IMR-90 (cell line): ENCODE measurements around the gene MAN2A2. TPM values are rescaled to one million over a fixed set of nuclear protein-coding genes. Genes with fewer than 3 reads are reported as not detected.

ENCODE experiments used
- ATAC-seq: fragments of 200-7000 bp; cut with Tn5 transposase; 2 replicates; pipeline ENCODE4 v1.9.1; 2020; ENCODE audit warnings: low read depth, mild to moderate bottlenecking, moderate library complexity
- BruUV-seq: library from RNA; stranded (reverse); fragments of 400-500 nt; replicated peaks from 2 replicates; lab custom pipeline; 2021; lab: Mats Ljungman, UMichigan
- CTCF ChIA-PET: fragments of 300-600 bp; formaldehyde crosslinking; extraction: SDS; loops from one replicate; lab custom pipeline; 2021; ENCODE audit warnings: antibody characterized with exemption; lab: Yijun Ruan, JAX
- POLR2A ChIA-PET: fragments of 300-600 bp; sonication (Branson Sonifier 250); formaldehyde crosslinking; loops from one replicate; lab custom pipeline; 2022; ENCODE audit warnings: antibody characterized with exemption; ENCODE audit not compliant: unreplicated experiment; lab: Charles Lee
- DNase-seq: peaks from one replicate; pipeline ENCODE4 v3.0.0; 2013
- H2AFZ ChIP-seq: replicated peaks from 2 replicates; pipeline ENCODE3; 2013; ENCODE audit warnings: low read length, mild to moderate bottlenecking; ENCODE audit not compliant: poor library complexity
- H2AK5ac ChIP-seq: 2 replicates; pipeline ENCODE4 v1.6.1; 2013; ENCODE audit warnings: low read depth, low read length, inconsistent platforms
- H2AK9ac ChIP-seq: replicated peaks from 2 replicates; pipeline ENCODE3; 2013; ENCODE audit warnings: mild to moderate bottlenecking, low read depth, low read length, moderate library complexity; ENCODE audit not compliant: poor library complexity
- H2BK120ac ChIP-seq: 2 replicates; pipeline ENCODE4 v1.6.1; 2013; ENCODE audit warnings: low read depth, low read length, inconsistent platforms
- H2BK15ac ChIP-seq: 3 replicates; pipeline ENCODE4 v1.6.1; 2013; ENCODE audit warnings: low read depth, low read length, inconsistent platforms
- H2BK20ac ChIP-seq: 2 replicates; pipeline ENCODE4 v1.6.1; 2013; ENCODE audit warnings: low read depth, mild to moderate bottlenecking, inconsistent platforms, low read length, moderate library complexity
- H2BK5ac ChIP-seq: 2 replicates; pipeline ENCODE4 v1.6.1; 2013; ENCODE audit warnings: mild to moderate bottlenecking, low read depth, low read length, inconsistent platforms; ENCODE audit not compliant: poor library complexity, severe bottlenecking
- H3K14ac ChIP-seq: replicated peaks from 2 replicates; pipeline ENCODE4 v1.6.1; 2013; ENCODE audit warnings: low read depth, low read length, inconsistent platforms
- H3K18ac ChIP-seq: 2 replicates; pipeline ENCODE4 v1.6.1; 2013; ENCODE audit warnings: low read depth, low read length, control low read depth
- H3K23ac ChIP-seq: 2 replicates; pipeline ENCODE4 v1.6.1; 2013; ENCODE audit warnings: low read depth, low read length, inconsistent platforms
- H3K27ac ChIP-seq: 2 replicates; pipeline ENCODE4 v1.5.1; 2013; ENCODE audit warnings: mild to moderate bottlenecking, control low read depth, low read length; ENCODE audit not compliant: insufficient read depth
- H3K27me3 ChIP-seq: 2 replicates; pipeline ENCODE4 v1.6.1; 2013; ENCODE audit warnings: low read length; ENCODE audit not compliant: control insufficient read depth, insufficient read depth
- H3K36me3 ChIP-seq: 2 replicates; pipeline ENCODE4 v1.6.1; 2013; ENCODE audit warnings: low read length, mixed read lengths; ENCODE audit not compliant: control insufficient read depth, insufficient read depth
- H3K4ac ChIP-seq: 2 replicates; pipeline ENCODE4 v1.6.1; 2013; ENCODE audit warnings: low read depth, low read length, inconsistent platforms
- H3K4me1 ChIP-seq: 2 replicates; pipeline ENCODE4 v1.6.1; 2013; ENCODE audit warnings: low read length, mixed read lengths; ENCODE audit not compliant: control insufficient read depth, insufficient read depth
- H3K4me2 ChIP-seq: 2 replicates; pipeline ENCODE4 v1.6.1; 2013; ENCODE audit warnings: low read depth, mild to moderate bottlenecking, control low read depth, low read length, moderate library complexity
- H3K4me3 ChIP-seq: 2 replicates; pipeline ENCODE4 v1.5.1; 2013; ENCODE audit warnings: low read depth, mild to moderate bottlenecking, control low read depth, low read length, moderate library complexity; ENCODE audit not compliant: insufficient read depth
- H3K56ac ChIP-seq: 2 replicates; pipeline ENCODE4 v1.6.1; 2013; ENCODE audit warnings: low read length, inconsistent platforms; ENCODE audit not compliant: insufficient read depth; ENCODE audit errors: extremely low read depth
- H3K79me1 ChIP-seq, 2 experiments: 2 replicates each; pipeline ENCODE4 v1.6.1; 2013; ENCODE audit warnings: low read length in 2 of 2, inconsistent platforms in 1 of 2, low read depth in 1 of 2
- H3K9ac ChIP-seq: 2 replicates; pipeline ENCODE4 v1.6.1; 2013; ENCODE audit warnings: low read depth, low read length, control low read depth
- H3K9me1 ChIP-seq: 2 replicates; pipeline ENCODE4 v1.6.1; 2013; ENCODE audit warnings: low read length, inconsistent platforms; ENCODE audit not compliant: insufficient read depth
- H3K9me3 ChIP-seq: 2 replicates; pipeline ENCODE4 v1.6.1; 2013; ENCODE audit warnings: low read length; ENCODE audit not compliant: control insufficient read depth, insufficient read depth
- H4K20me1 ChIP-seq: 2 replicates; pipeline ENCODE4 v1.6.1; 2013; ENCODE audit warnings: low read length, inconsistent platforms; ENCODE audit not compliant: insufficient read depth
- H4K5ac ChIP-seq: 2 replicates; pipeline ENCODE4 v1.6.1; 2013; ENCODE audit warnings: mild to moderate bottlenecking, low read depth, low read length, control low read depth
- H4K8ac ChIP-seq, 2 experiments: 2 replicates each; pipeline ENCODE4 v1.6.1; 2013; ENCODE audit warnings: low read depth in 2 of 2, low read length in 2 of 2, control low read depth in 1 of 2, inconsistent platforms in 1 of 2
- H4K91ac ChIP-seq: 2 replicates; pipeline ENCODE4 v1.6.1; 2013; ENCODE audit warnings: low read depth, low read length, inconsistent platforms; ENCODE audit not compliant: insufficient read depth
- CHD1 ChIP-seq: IDR thresholded peaks from 2 replicates; pipeline ENCODE4 v1.6.1; 2012; ENCODE audit warnings: low read depth, low read length, improper control_type of control experiment
- FOS ChIP-seq: fragments of 150-350 bp; IDR thresholded peaks from 2 replicates; pipeline ENCODE4 v1.6.1; 2016; ENCODE audit warnings: low read depth, low read length
- POLR2A ChIP-seq: IDR thresholded peaks from 2 replicates; pipeline ENCODE4 v1.6.1; 2012; ENCODE audit warnings: mild to moderate bottlenecking, low read depth, low read length
- USF2 ChIP-seq: fragments of 150-350 bp; IDR thresholded peaks from 2 replicates; pipeline ENCODE4 v1.6.1; 2017; ENCODE audit warnings: mild to moderate bottlenecking, antibody characterized with exemption, low read length, low read depth
- WGBS, 2 experiments: methylation state at CpG; one replicate each; pipeline versions ENCODE4 v1.1.5 to v1.1.7; 2013; ENCODE audit warnings: missing lambda C conversion rate in 2 of 2; ENCODE audit not compliant: insufficient read length in 1 of 2; ENCODE audit errors: extremely low coverage in 2 of 2; 5-methylcytosine and 5-hydroxymethylcytosine counted together
- dilution Hi-C: fragments of 300-500 bp; cut with HindIII; formaldehyde crosslinking; loops from one replicate; pipeline ENCODE4 v1.14.3; 2018; ENCODE audit warnings: low sequenced_read_pairs; ENCODE audit not compliant: unreplicated experiment
- in situ Hi-C: fragments of 300-500 bp; cut with MboI; formaldehyde crosslinking; loops from 3 replicates; pipeline ENCODE4 v1.14.3; 2019; ENCODE audit warnings: low sequenced_read_pairs, inconsistent platforms, mixed read lengths
- intact Hi-C: fragments of 100-400 bp; cut with micrococcal nuclease; formaldehyde crosslinking; loops from 2 replicates; pipeline ENCODE4 v1.10.0; 2022
- polyA plus RNA-seq, 3 experiments: library from polyadenylated mRNA; depleted of rRNA; stranded (reverse); fragments of >200 nt; gene quantifications; 2 replicates each; pipeline ENCODE4 v1.2.3, GENCODE V29; 2012; ENCODE audit warnings: low replicate concordance in 1 of 3
- total RNA-seq: library from RNA; depleted of rRNA; stranded (reverse); fragments of >200 nt; gene quantifications from 2 replicates; pipeline ENCODE4 v1.2.3, GENCODE V29; 2012

MAN2A2 gene
- total and polyA plus RNA-seq, 2 of the 4 experiments (the other 2 are of a cell fraction) = 3.4 to 52.5 TPM

GRCh38 chr15:90885432-90886290, 17.4 kb upstream of the MAN2A2 start (continued):
- TF ChIP-seq USF2 = no peak
- no peak for TF ChIP-seq CHD1
- TF ChIP-seq POLR2A = no peak

- no CpG with 5 or more reads among the region's 5 CpGs for WGBS, 2 experiments
- Histone ChIP-seq H4K20me1 (no peaks in the 10 kb centered on the region), H2AK5ac (no peak overlapping the region), H4K8ac (no peak overlapping the region), H3K9me1 (no peaks in the 10 kb centered on the region), H2BK15ac (no peak overlapping the region), H3K4me1 (peaks cover 16% of the 10 kb centered on the region), H3K9me3 (no peaks in the 10 kb centered on the region), H3K36me3 (peaks cover 9% of the 10 kb centered on the region; the same call in 1 of the 2 replicates), H3K23ac (no peak overlapping the region), H2BK5ac (no peak overlapping the region), H3K79me1 (peaks cover 9 to 16% of the 10 kb centered on the region in 2 experiments; a peak in 3 of 4 replicates), H2BK20ac (no peak overlapping the region), H3K14ac (no peak overlapping the region), H3K4me2 (no peak overlapping the region), H2AK9ac (no peak overlapping the region), H3K9ac (no peak overlapping the region), H4K5ac (no peak overlapping the region), H2AFZ (no peak overlapping the region), H3K56ac (no peak overlapping the region), H4K91ac (no peak overlapping the region), H3K4me3 (no peak overlapping the region), H3K4ac (no peak overlapping the region; the same call in 1 of the 2 replicates), H3K27me3 (no peaks in the 10 kb centered on the region), H3K27ac (no peak overlapping the region), H3K18ac (no peak overlapping the region), H2BK120ac (no peak overlapping the region)
- in situ Hi-C loops = loop anchor here (5.0 to 25.0 kb wide), 3 partner anchors 244 to 574 kb away; no protein-coding TSS in a partner anchor
- dilution Hi-C loops = no loop called here
- no TSS peak for BruUV-seq
- DNase-seq (no peak), ATAC-seq (no peak)
- ChIA-PET CTCF (interaction anchor here (0.6 to 2.7 kb wide), 14 partner anchors 12 to 566 kb away, joined by 3 to 13 read pairs (median 4); partner anchors contain the start of gene MAN2A2), POLR2A (no interaction called here)
- TF ChIP-seq FOS (no peak), POLR2A (no peak)
- intact Hi-C loops = loop anchor here (1.0 to 5.0 kb wide), 5 partner anchors 169 to 566 kb away; partner anchors contain the start of gene BLM
Measured at GRCh38 chr15:90886291-90886614, 16.8 kb upstream of the MAN2A2 start.
